GM12878 (cell line): Measurements from ENCODE around the gene ROM1. TPM values are rescaled to one million over a fixed set of nuclear protein-coding genes. Genes with fewer than 3 reads are reported as not detected.

Experiments
- ATAC-seq: fragments of 200-7000 bp; cut with Tn5 transposase; 3 replicates; pipeline ENCODE4 v1.9.1; 2020; ENCODE audit warnings: mild to moderate bottlenecking, moderate library complexity
- BruUV-seq: library from RNA; stranded (reverse); fragments of 400-500 nt; replicated peaks from 2 replicates; lab custom pipeline; 2021; lab: Mats Ljungman, UMichigan
- CTCF ChIA-PET: fragments of 300-600 bp; sonication (Branson Sonifier 250); formaldehyde crosslinking; extraction: SDS; loops from one replicate; lab custom pipeline; 2021; ENCODE audit warnings: inconsistent platforms; lab: Yijun Ruan, JAX
- POLR2A ChIA-PET: fragments of 350-600 bp; formaldehyde crosslinking; extraction: SDS; loops from one replicate; lab custom pipeline; 2021; ENCODE audit warnings: inconsistent platforms; lab: Charles Lee
- RAD21 ChIA-PET: fragments of 300-600 bp; sonication (Branson Sonifier 250); formaldehyde crosslinking; loops from one replicate; lab custom pipeline; 2023; ENCODE audit warnings: antibody characterized with exemption; ENCODE audit not compliant: unreplicated experiment; lab: Charles Lee
- SMC1A ChIA-PET: fragments of 300-600 bp; sonication (Branson Sonifier 250); formaldehyde crosslinking; loops from one replicate; lab custom pipeline; 2023; ENCODE audit not compliant: unreplicated experiment, uncharacterized antibody; lab: Charles Lee
- DNase-seq: peaks from one replicate; pipeline ENCODE4 v3.0.0-alpha.2; 2011; ENCODE audit warnings: low read depth, low spot score
- FAIRE-seq: peaks from 3 replicates; lab custom pipeline; 2011; peaks lifted over from hg19 to GRCh38; lab: Jason Lieb, UNC
- H2AFZ ChIP-seq: 2 replicates; pipeline ENCODE4 v1.6.0; 2011; ENCODE audit warnings: low read depth, low read length, control low read depth; ENCODE audit not compliant: control insufficient read depth
- H3K27ac ChIP-seq: 2 replicates; pipeline ENCODE4 v1.5.1; 2011; ENCODE audit warnings: control low read depth; ENCODE audit not compliant: control insufficient read depth, insufficient read depth
- H3K27me3 ChIP-seq, 2 experiments: replicated peaks in 1 of 2; 2 replicates each; pipeline versions ENCODE4 v1.6.0 to v1.6.1; 2011; ENCODE audit warnings: low read length in 1 of 2; ENCODE audit not compliant: control insufficient read depth in 2 of 2, insufficient read depth in 2 of 2
- H3K36me3 ChIP-seq, 2 experiments: 2 replicates each; pipeline ENCODE4 v1.5.1; 2011; ENCODE audit warnings: low read length in 1 of 2; ENCODE audit not compliant: control insufficient read depth in 2 of 2, insufficient read depth in 2 of 2
- H3K4me1 ChIP-seq: 2 replicates; pipeline ENCODE4 v1.6.1; 2011; ENCODE audit warnings: mild to moderate bottlenecking, low read length, moderate library complexity, mixed read lengths; ENCODE audit not compliant: control insufficient read depth, insufficient read depth
- H3K4me2 ChIP-seq: 2 replicates; pipeline ENCODE4 v1.6.0; 2011; ENCODE audit warnings: control low read depth; ENCODE audit not compliant: control insufficient read depth, insufficient read depth
- H3K4me3 ChIP-seq: fragments of 200-600 bp; sonication (generic); 2 replicates; pipeline ENCODE4 v1.5.1; 2016
- H3K79me2 ChIP-seq: 2 replicates; pipeline ENCODE4 v1.6.0; 2011; ENCODE audit warnings: low read length; ENCODE audit not compliant: control insufficient read depth, insufficient read depth
- H3K9ac ChIP-seq: 2 replicates; pipeline ENCODE4 v1.8.0; 2011; ENCODE audit warnings: low read length, control low read depth, mixed read lengths; ENCODE audit not compliant: control insufficient read depth, insufficient read depth
- H3K9me3 ChIP-seq: replicated peaks from 3 replicates; pipeline ENCODE4 v1.5.1; 2011; ENCODE audit warnings: mild to moderate bottlenecking, low read length; ENCODE audit not compliant: control insufficient read depth, insufficient read depth
- H4K20me1 ChIP-seq: 2 replicates; pipeline ENCODE4 v1.6.0; 2011; ENCODE audit not compliant: control insufficient read depth, insufficient read depth
- CBFB ChIP-seq: IDR thresholded peaks from 2 replicates; pipeline ENCODE4 v1.6.1; 2016; ENCODE audit warnings: antibody characterized with exemption, low read depth
- CHD1 ChIP-seq: IDR thresholded peaks from 2 replicates; pipeline ENCODE4 v1.6.1; 2012; ENCODE audit warnings: low read depth, low read length, improper control_type of control experiment
- EP300 ChIP-seq, 2 experiments: fragments of 150-350 bp in 1 of 2; IDR thresholded peaks; 2 replicates each; pipeline ENCODE4 v1.6.1; 2011 to 2012; ENCODE audit warnings: low read depth in 2 of 2, low read length in 2 of 2, borderline replicate concordance in 1 of 2, improper control_type of control experiment in 1 of 2, inconsistent platforms in 1 of 2; ENCODE audit not compliant: control insufficient read depth in 1 of 2
- FOXK2 ChIP-seq: fragments of 450-650 bp; IDR thresholded peaks from 2 replicates; pipeline ENCODE4 v1.6.1; 2017; ENCODE audit warnings: mild to moderate bottlenecking, moderate library complexity
- HDGF ChIP-seq: fragments of 450-650 bp; IDR thresholded peaks from 2 replicates; pipeline ENCODE4 v1.6.1; 2016; ENCODE audit warnings: antibody characterized with exemption
- KAT2A ChIP-seq: conservative IDR thresholded peaks from 2 replicates; pipeline ENCODE4 v1.6.1; 2011; ENCODE audit warnings: low read depth, low read length; ENCODE audit not compliant: control insufficient read depth
- MTA3 ChIP-seq: IDR thresholded peaks from 2 replicates; pipeline ENCODE4 v1.6.1; 2012; ENCODE audit warnings: low read length, inconsistent platforms, borderline replicate concordance
- MYC ChIP-seq: IDR thresholded peaks from 2 replicates; pipeline ENCODE4 v1.6.1; 2011; ENCODE audit warnings: mild to moderate bottlenecking, low read length, moderate library complexity, inconsistent platforms; ENCODE audit not compliant: insufficient read depth, insufficient replicate concordance, insufficient read length, severe bottlenecking
- NFIC ChIP-seq: IDR thresholded peaks from 2 replicates; pipeline ENCODE4 v1.6.1; 2012; ENCODE audit warnings: low read depth, mild to moderate bottlenecking, inconsistent platforms, low read length, moderate library complexity
- NFYB ChIP-seq: IDR thresholded peaks from 2 replicates; pipeline ENCODE4 v1.6.1; 2011; ENCODE audit warnings: low read depth, mild to moderate bottlenecking, low read length, improper control_type of control experiment, moderate library complexity; ENCODE audit not compliant: insufficient read depth
- NR2C2 ChIP-seq: IDR thresholded peaks from 2 replicates; pipeline ENCODE4 v1.6.1; 2011; ENCODE audit warnings: borderline replicate concordance, low read depth; ENCODE audit not compliant: control insufficient read depth, insufficient read length
- POLR2AphosphoS2 ChIP-seq: IDR thresholded peaks from 2 replicates; pipeline ENCODE4 v1.6.1; 2011; ENCODE audit warnings: low read depth, mild to moderate bottlenecking, low read length, improper control_type of control experiment, moderate library complexity
- RB1 ChIP-seq: fragments of 450-650 bp; formaldehyde crosslinking; IDR thresholded peaks from 2 replicates; pipeline ENCODE4 v1.6.1; 2017; ENCODE audit warnings: mild to moderate bottlenecking, borderline replicate concordance
- SMARCA5 ChIP-seq: fragments of 450-650 bp; IDR thresholded peaks from 2 replicates; pipeline ENCODE4 v1.6.1; 2017; ENCODE audit warnings: mild to moderate bottlenecking
- SPI1 ChIP-seq: IDR thresholded peaks from 2 replicates; pipeline ENCODE4 v1.6.1; 2011; ENCODE audit warnings: low read depth, mild to moderate bottlenecking, low read length, moderate library complexity, borderline replicate concordance; ENCODE audit not compliant: insufficient read depth
- SREBF1 ChIP-seq: IDR thresholded peaks from 2 replicates; pipeline ENCODE4 v1.6.1; 2012; ENCODE audit warnings: mild to moderate bottlenecking, low read length
- SUZ12 ChIP-seq: fragments of 200-600 bp; sonication (generic); IDR thresholded peaks from one replicate; pipeline ENCODE4 v1.6.1; 2018; ENCODE audit warnings: antibody characterized with exemption, mild to moderate bottlenecking; ENCODE audit not compliant: unreplicated experiment
- ZNF384 ChIP-seq: IDR thresholded peaks from 2 replicates; pipeline ENCODE4 v1.6.1; 2012; ENCODE audit warnings: low read depth, mild to moderate bottlenecking, low read length, improper control_type of control experiment, borderline replicate concordance
- WGBS: methylation state at CpG from one replicate; pipeline ENCODE4 v1.1.6; 2016; ENCODE audit warnings: low lambda C conversion rate; ENCODE audit not compliant: insufficient replicate concordance, insufficient coverage; ENCODE audit errors: missing lambda C conversion rate; 5-methylcytosine and 5-hydroxymethylcytosine counted together
- in situ Hi-C: fragments of 300-500 bp; cut with MboI; formaldehyde crosslinking; loops from 9 replicates; pipeline ENCODE4 v1.14.3; 2018; ENCODE audit warnings: mixed read lengths
- intact Hi-C: fragments of 100-400 bp; cut with micrococcal nuclease; formaldehyde crosslinking; loops from one replicate; pipeline ENCODE4 v1.14.2; 2022; ENCODE audit not compliant: unreplicated experiment
- polyA plus RNA-seq, 11 experiments: library from polyadenylated mRNA; depleted of rRNA in 4 of 11; unstranded in 6 of 11; stranded (reverse) in 5 of 11; fragments of >200 nt; fragmentation: Nextera tagmentation in 4 of 11; fragmentation: Illumina TruSeq in 1 of 11; extraction: Ambion mirVana in 4 of 11; extraction: Trizol in 1 of 11; gene quantifications; 1 replicate in 1 of 11; 2 replicates in 10 of 11; pipeline versions ENCODE4 v1.2.1 to v1.2.3, GENCODE V29; 2011 to 2016; ENCODE audit warnings: inconsistent platforms in 2 of 11, missing spikeins in 2 of 11, low read depth in 1 of 11
- total RNA-seq, 4 experiments: library from RNA; depleted of rRNA in 3 of 4; stranded (reverse); fragments of >200 nt in 3 of 4; fragmentation: Illumina TruSeq in 1 of 4; extraction: Trizol in 1 of 4; gene quantifications; 2 replicates each; pipeline versions ENCODE4 v1.2.1 to v1.2.3, GENCODE V29; 2013 to 2021
- TF ChIP-seq, protein P1 (sequence below): fragments of 450-650 bp; IDR thresholded peaks from 2 replicates; pipeline ENCODE4 v1.6.1; 2017; ENCODE audit warnings: mild to moderate bottlenecking, moderate library complexity

Gene ROM1
- total and polyA plus RNA-seq, 10 of the 15 experiments (the other 5 are each of a cell fraction or from before 2014, with no cell fraction given) = 0.42 to 3.0 (median 1.1) TPM

DNA sequence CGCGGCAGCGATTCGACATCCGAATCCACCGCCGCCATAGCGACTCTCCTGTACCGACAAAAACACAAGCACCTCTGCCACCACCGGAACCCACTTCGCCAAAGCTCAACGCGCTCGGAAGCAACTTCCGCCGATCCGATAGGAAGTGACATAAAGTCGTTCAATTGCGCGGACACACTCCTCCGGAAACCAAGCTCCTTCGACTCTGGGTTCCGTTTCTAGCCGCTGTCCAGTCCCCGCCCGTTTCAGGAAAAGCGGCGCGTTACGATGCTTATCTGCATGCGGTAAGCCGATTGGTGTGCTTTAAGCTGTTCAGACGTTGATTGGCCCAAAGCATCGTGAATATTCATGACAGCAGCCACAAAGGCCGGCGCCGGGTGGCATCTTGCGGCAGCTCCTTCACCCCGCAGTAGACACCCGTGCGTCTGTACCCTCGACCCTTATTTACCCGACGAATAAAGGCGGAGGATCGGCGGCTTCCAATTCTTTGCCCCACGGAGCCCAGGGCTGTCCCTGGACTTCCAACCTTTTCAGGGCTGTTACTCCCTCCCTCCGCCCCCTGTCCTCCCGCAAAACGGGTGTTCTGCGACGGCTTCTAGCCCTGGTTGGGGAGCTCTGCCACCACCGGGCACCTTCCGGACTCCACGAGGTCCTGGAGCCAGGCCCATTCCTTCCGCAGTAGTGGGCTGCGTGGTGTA lies 21.5 kb upstream of the ROM1 start, which contains the start of gene TUT1:
TUT1 (minus strand) TSS at position 76 of the 698 bp plus-strand sequence; CDS start at position 38, 38 bp downstream.
- WGBS = under 1% methylated on average over 58 of the region's 58 CpGs
- TSS peak; percentile 100 for BruUV-seq
- TF ChIP-seq MYC = no peak
- no peak for TF ChIP-seq SUZ12
- TF ChIP-seq RB1 = peak; percentile 89; the same call in 1 of the 2 replicates
- no peak for TF ChIP-seq ZNF384
- peak; percentile 96 for TF ChIP-seq POLR2AphosphoS2
- peak; percentile 33; the same call in 1 of the 2 replicates for TF ChIP-seq NFIC
- TF ChIP-seq, protein P1, sequence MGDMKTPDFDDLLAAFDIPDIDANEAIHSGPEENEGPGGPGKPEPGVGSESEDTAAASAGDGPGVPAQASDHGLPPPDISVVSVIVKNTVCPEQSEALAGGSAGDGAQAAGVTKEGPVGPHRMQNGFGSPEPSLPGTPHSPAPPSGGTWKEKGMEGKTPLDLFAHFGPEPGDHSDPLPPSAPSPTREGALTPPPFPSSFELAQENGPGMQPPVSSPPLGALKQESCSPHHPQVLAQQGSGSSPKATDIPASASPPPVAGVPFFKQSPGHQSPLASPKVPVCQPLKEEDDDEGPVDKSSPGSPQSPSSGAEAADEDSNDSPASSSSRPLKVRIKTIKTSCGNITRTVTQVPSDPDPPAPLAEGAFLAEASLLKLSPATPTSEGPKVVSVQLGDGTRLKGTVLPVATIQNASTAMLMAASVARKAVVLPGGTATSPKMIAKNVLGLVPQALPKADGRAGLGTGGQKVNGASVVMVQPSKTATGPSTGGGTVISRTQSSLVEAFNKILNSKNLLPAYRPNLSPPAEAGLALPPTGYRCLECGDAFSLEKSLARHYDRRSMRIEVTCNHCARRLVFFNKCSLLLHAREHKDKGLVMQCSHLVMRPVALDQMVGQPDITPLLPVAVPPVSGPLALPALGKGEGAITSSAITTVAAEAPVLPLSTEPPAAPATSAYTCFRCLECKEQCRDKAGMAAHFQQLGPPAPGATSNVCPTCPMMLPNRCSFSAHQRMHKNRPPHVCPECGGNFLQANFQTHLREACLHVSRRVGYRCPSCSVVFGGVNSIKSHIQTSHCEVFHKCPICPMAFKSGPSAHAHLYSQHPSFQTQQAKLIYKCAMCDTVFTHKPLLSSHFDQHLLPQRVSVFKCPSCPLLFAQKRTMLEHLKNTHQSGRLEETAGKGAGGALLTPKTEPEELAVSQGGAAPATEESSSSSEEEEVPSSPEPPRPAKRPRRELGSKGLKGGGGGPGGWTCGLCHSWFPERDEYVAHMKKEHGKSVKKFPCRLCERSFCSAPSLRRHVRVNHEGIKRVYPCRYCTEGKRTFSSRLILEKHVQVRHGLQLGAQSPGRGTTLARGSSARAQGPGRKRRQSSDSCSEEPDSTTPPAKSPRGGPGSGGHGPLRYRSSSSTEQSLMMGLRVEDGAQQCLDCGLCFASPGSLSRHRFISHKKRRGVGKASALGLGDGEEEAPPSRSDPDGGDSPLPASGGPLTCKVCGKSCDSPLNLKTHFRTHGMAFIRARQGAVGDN = peak; percentile 67
- TF ChIP-seq KAT2A = no peak
- no peak for TF ChIP-seq SREBF1
- TF ChIP-seq HDGF = peak; percentile 38; the same call in 1 of the 2 replicates
- TF ChIP-seq NFYB = peak; percentile 87
- TF ChIP-seq SPI1 = 0 out of 2 replicates have a peak, but pooled peaks have one; percentile 22
- TF ChIP-seq MTA3 = no peak
- no peak for TF ChIP-seq NR2C2
- peak; percentile 84; the same call in 1 of the 2 replicates for TF ChIP-seq SMARCA5
- TF ChIP-seq CBFB = peak; percentile 55; the same call in 1 of the 2 replicates
- TF ChIP-seq EP300 (IDR thresholded peaks at IDR 0.05; ENCODE audit: borderline replicate concordance in 1 of 2, control insufficient read depth in 1 of 2, low read depth in 2 of 2, low read length in 2 of 2) = peak in 1 of 2 experiments; percentile 36; a peak in 1 of 4 replicates
- no peak for TF ChIP-seq CHD1
- TF ChIP-seq FOXK2 = peak; percentile 84

More for the DNA sequence above, 21.5 kb upstream of the ROM1 start, which contains the start of gene TUT1:
- Histone ChIP-seq H3K4me1 (peaks cover 8% of the 10 kb centered on the region), H3K9me3 (no peaks in the 10 kb centered on the region), H2AFZ (peak within 1 kb of the TSS; percentile 84), H3K9ac (peak within 1 kb of the TSS; percentile 89), H3K27me3 (no peaks in the 10 kb centered on the region), H3K4me3 (peak within 1 kb of the TSS; percentile 99), H4K20me1 (no peaks in the 10 kb centered on the region; the same call in 1 of the 2 replicates), H3K36me3 (peaks cover 24 to 39% of the 10 kb centered on the region in 2 experiments), H3K27ac (peak within 1 kb of the TSS; percentile 76), H3K4me2 (peak within 1 kb of the TSS; percentile 86), H3K79me2 (peaks cover 18% of the 10 kb centered on the region)
- RAD21 ChIA-PET = interaction anchor here (0.6 to 3.5 kb wide), 32 partner anchors 9 to 290 kb away, joined by 3 to 36 read pairs (median 6); partner anchors contain the start of genes B3GAT3, C11orf98, CSKMT and EEF1G
- CTCF ChIA-PET = interaction anchor here (0.5 to 5.5 kb wide), 46 partner anchors 9 to 289 kb away, joined by 3 to 48 read pairs (median 5); partner anchors contain the start of genes B3GAT3, C11orf98, CSKMT and EEF1G
- in situ Hi-C loops = no loop called here
- peak; percentile 99 for FAIRE-seq
- POLR2A ChIA-PET = interaction anchor here (0.5 to 3.1 kb wide), 39 partner anchors 10 to 333 kb away, joined by 3 to 37 read pairs (median 5); partner anchors contain the start of genes B3GAT3, BSCL2, C11orf98 and CSKMT
- intact Hi-C loops = loop anchor here (1.0 to 10.0 kb wide), 5 partner anchors 8 to 271 kb away; partner anchors contain the start of genes STX5, TEX54, UQCC3 and WDR74
- peak; percentile 93 for ATAC-seq
- SMC1A ChIA-PET = interaction anchor here (0.6 to 3.1 kb wide), 31 partner anchors 9 to 272 kb away, joined by 3 to 30 read pairs (median 4); partner anchors contain the start of genes B3GAT3, C11orf98, CSKMT and EEF1G
- peak; percentile 98 for DNase-seq
